Left lung (tissue), 14 donors: ENCODE data around the gene REEP6. TPM values are rescaled to one million over a fixed set of nuclear protein-coding genes. Genes with fewer than 3 reads are reported as not detected.

Experiments used
- ATAC-seq: fragments of 200-7000 bp; cut with Tn5 transposase; one replicate; pipeline ENCODE4 v1.9.1; 2020; ENCODE audit warnings: moderate library complexity
- DNase-seq, 4 donors: peaks; one replicate each; pipeline ENCODE4 v3.0.0-alpha.2; 2013 to 2020
- H3K27ac ChIP-seq, 2 donors: fragments of 200-600 bp; sonication (generic) in 1 of 2; one replicate each; pipeline versions ENCODE4 v1.5.0 to v1.8.0; 2020 to 2021
- H3K27me3 ChIP-seq, 2 donors: fragments of 200-600 bp; sonication (generic) in 1 of 2; one replicate each; pipeline versions ENCODE4 v1.5.0 to v1.8.0; 2020 to 2021
- H3K36me3 ChIP-seq, 2 donors: fragments of 200-600 bp; sonication (generic) in 1 of 2; one replicate each; pipeline versions ENCODE4 v1.5.0 to v1.8.0; 2020 to 2021
- H3K4me1 ChIP-seq, 2 donors: fragments of 200-600 bp; one replicate each; pipeline ENCODE4 v1.8.0; 2021
- H3K4me3 ChIP-seq, 2 donors: fragments of 200-600 bp; sonication (generic) in 1 of 2; one replicate each; pipeline versions ENCODE4 v1.5.0 to v1.8.0; 2020 to 2021; ENCODE audit warnings: mild to moderate bottlenecking in 1 of 2
- H3K9me3 ChIP-seq, 2 donors: fragments of 200-600 bp; sonication (generic) in 1 of 2; one replicate each; pipeline versions ENCODE4 v1.5.0 to v1.8.0; 2020 to 2021
- CTCF ChIP-seq, 2 donors: fragments of 200-600 bp; sonication (generic) in 1 of 2; IDR thresholded peaks; one replicate each; pipeline versions ENCODE4 v1.5.0 to v1.8.0; 2021; ENCODE audit warnings: antibody characterized with exemption in 2 of 2
- intact Hi-C, 2 donors: fragments of 100-400 bp; cut with DNase I; formaldehyde crosslinking; loops; one replicate each; pipeline versions ENCODE4 v1.11.2 to v1.14.2; 2022
- long read RNA-seq, 12 donors: library from polyadenylated mRNA in 2 of 12; unstranded in 2 of 12; transcript quantifications; one replicate each; pipeline ENCODE4 v2.0.0 and lab custom pipeline, GENCODE V29; 2019 to 2026
- polyA plus RNA-seq, 6 donors: library from polyadenylated mRNA; unstranded; fragments of 120-200 nt; gene quantifications; one replicate each; pipeline ENCODE4 v1.2.1, GENCODE V29; 2013; ENCODE audit not compliant: insufficient read length in 6 of 6
- total RNA-seq, 2 donors: library from RNA; stranded (reverse); fragmentation: NEBNext Ultra II Directional; extraction: Animal tissue kit (Norgen Biotek cat#: 25700); gene quantifications; one replicate each; pipeline ENCODE4 v1.2.1, GENCODE V29; 2021
- donor health status: DM: no; HTN: yes; CAD: no.
- donor health status: DM: no; HTN: no; CAD: no.

Gene REEP6
- total RNA-seq (1 to 10 TPM; 1.6 to 2.0 TPM), polyA plus RNA-seq (1 to 10 TPM; 3.1 to 5.9 (median 3.8) TPM)
- long read RNA-seq, donor 1, transcript REEP6-201 (5 exons, 1,794 nt): major isoform, 12 of 13 reads
- long read RNA-seq, donor 1, partial matches to known transcripts: 0 of 13 reads
- long read RNA-seq, donor 1, other reads (novel, unspliced or antisense): 0 of 13 reads
- long read RNA-seq, donor 2, partial matches to known transcripts: 0 of 5 reads
- long read RNA-seq, donor 2, other reads (novel, unspliced or antisense): 0 of 5 reads
- long read RNA-seq, donor 3: 0 reads
- long read RNA-seq, donor 4, partial matches to known transcripts: 0 of 1 reads
- long read RNA-seq, donor 4, other reads (novel, unspliced or antisense): 1 of 1 reads
- long read RNA-seq, donor 5, partial matches to known transcripts: 0 of 2 reads
- long read RNA-seq, donor 5, other reads (novel, unspliced or antisense): 0 of 2 reads
- long read RNA-seq, donor 6, partial matches to known transcripts: 0 of 2 reads
- long read RNA-seq, donor 6, other reads (novel, unspliced or antisense): 0 of 2 reads
- long read RNA-seq, donor 7, partial matches to known transcripts: 0 of 2 reads
- long read RNA-seq, donor 7, other reads (novel, unspliced or antisense): 0 of 2 reads
- long read RNA-seq, donor 8, partial matches to known transcripts: 0 of 4 reads
- long read RNA-seq, donor 8, other reads (novel, unspliced or antisense): 0 of 4 reads
- long read RNA-seq, donor 9, partial matches to known transcripts: 0 of 1 reads
- long read RNA-seq, donor 9, other reads (novel, unspliced or antisense): 0 of 1 reads
- long read RNA-seq, donor 10, partial matches to known transcripts: 0 of 5 reads
- long read RNA-seq, donor 10, other reads (novel, unspliced or antisense): 2 of 5 reads
- long read RNA-seq, donor 11: 0 reads
- long read RNA-seq, donor 12, partial matches to known transcripts: 0 of 3 reads
- long read RNA-seq, donor 12, other reads (novel, unspliced or antisense): 0 of 3 reads

- intact Hi-C loops: no loop called here
Observed at GRCh38 chr19:1491114-1491848, at the start of gene REEP6. Gene REEP6 (plus strand): TSS chr19:1491181. CDS start chr19:1491270, 89 bp downstream.

GRCh38 chr19:1441677-1442438 lies 49.1 kb upstream of the REEP6 start:
- ATAC-seq (no peak), DNase-seq (peak in 1 of 4 donors; percentile 74)
- intact Hi-C loops: no loop called here
- Histone ChIP-seq H3K36me3 (peaks cover 0 to 39% of the 10 kb centered on the region in 2 donors), H3K4me1 (peaks cover 20 to 53% of the 10 kb centered on the region in 2 donors), H3K4me3 (no peak overlapping the region), H3K27me3 (peaks cover 16 to 23% of the 10 kb centered on the region in 2 donors), H3K27ac (no peak overlapping the region), H3K9me3 (no peaks in the 10 kb centered on the region)
- TF ChIP-seq CTCF (IDR thresholded peaks at IDR 0.05): no peak

More at GRCh38 chr19:1491114-1491848, at the start of gene REEP6:
- H3K27ac ChIP-seq: peak within 1 kb of the TSS; percentile 36 to 71
- H3K4me1 ChIP-seq: peaks cover 5 to 18% of the 10 kb centered on the region in 2 donors
- peaks cover 0 to 49% of the 10 kb centered on the region in 2 donors for H3K27me3 ChIP-seq
- no peaks in the 10 kb centered on the region for H3K36me3 ChIP-seq
- H3K9me3 ChIP-seq: no peaks in the 10 kb centered on the region
- H3K4me3 ChIP-seq: peak within 1 kb of the TSS; percentile 43 to 53
- ATAC-seq (no peak), DNase-seq (peak in 1 of 4 donors; percentile 80)
- peak in 1 of 2 donors; percentile 6 for TF ChIP-seq CTCF (IDR thresholded peaks at IDR 0.05)

GRCh38 chr19:1445185-1445931 lies 45.6 kb upstream of the REEP6 start:
- TF ChIP-seq CTCF (IDR thresholded peaks at IDR 0.05): peak; percentile 96 to 98
- peak; percentile 53 to 97 (median 64) for DNase-seq
- intact Hi-C loops: no loop called here

More at GRCh38 chr19:1445185-1445931, 45.6 kb upstream of the REEP6 start:
- Histone ChIP-seq H3K9me3 (no peaks in the 10 kb centered on the region), H3K4me3 (peak overlapping the region; percentile 13 to 43), H3K27ac (no peak overlapping the region), H3K36me3 (peaks cover 0 to 29% of the 10 kb centered on the region in 2 donors), H3K27me3 (peaks cover 44 to 58% of the 10 kb centered on the region in 2 donors), H3K4me1 (peaks cover 8 to 34% of the 10 kb centered on the region in 2 donors)
- peak; percentile 96 for ATAC-seq
